Astrocyte (in vitro differentiated cells and primary cell): ENCODE results near the gene DENND2A.

Experiments used
- CTCF ChIP-seq: IDR thresholded peaks from 2 replicates; pipeline ENCODE4 v1.5.1; 2011; ENCODE audit warnings: low read depth, mild to moderate bottlenecking, inconsistent platforms, low read length, moderate library complexity; ENCODE audit not compliant: insufficient read depth
- EZH2 ChIP-seq: IDR thresholded peaks from 2 replicates; pipeline ENCODE4 v1.6.1; 2012; ENCODE audit warnings: mild to moderate bottlenecking, low read length, inconsistent platforms; ENCODE audit not compliant: insufficient read depth

- TF ChIP-seq CTCF (no peak), EZH2 (no peak)
These were observed 38.6 kb upstream of the DENND2A start for GRCh38 chr7:140679186-140679585.
